Measurements from ENCODE around the gene OR52W1.

- TF ChIP-seq POLR2A (IDR thresholded peaks at IDR 0.05; ENCODE audit: low read length) (no peak), GATA1 (IDR thresholded peaks at IDR 0.05; ENCODE audit: low read depth, low read length) (no peak)
These were observed 33.9 kb downstream of the OR52W1 start for GRCh38 chr11:6232899-6233298.

Measured in erythroblast (primary cell).